CD4-positive, alpha-beta T cell (primary cell): ENCODE data around the gene MYO18A. TPM values are rescaled to one million over a fixed set of nuclear protein-coding genes. Genes with fewer than 3 reads are reported as not detected.

Source experiments
- ATAC-seq: fragments of 200-7000 bp; cut with Tn5 transposase; one replicate; pipeline ENCODE4 v1.10.0; 2022; ENCODE audit warnings: mild to moderate bottlenecking; ENCODE audit not compliant: poor library complexity
- CTCF ChIA-PET: fragments of 350-600 bp; sonication (Branson Sonifier 250); formaldehyde crosslinking; loops from one replicate; lab custom pipeline; 2021; ENCODE audit warnings: antibody characterized with exemption, inconsistent platforms; lab: Charles Lee
- POLR2A ChIA-PET: fragments of 350-600 bp; sonication (Branson Sonifier 250); formaldehyde crosslinking; loops from one replicate; lab custom pipeline; 2021; ENCODE audit warnings: antibody characterized with exemption, inconsistent platforms; lab: Charles Lee
- DNase-seq, 14 experiments: peaks; one replicate each; pipeline ENCODE4 v3.0.0-alpha.2; 2013 to 2020; ENCODE audit warnings: mixed read lengths in 2 of 14
- H3K27ac ChIP-seq, 2 donors: one replicate each; pipeline versions ENCODE4 v1.5.1 to v1.7.0; 2013; ENCODE audit warnings: low read length in 2 of 2, low read depth in 1 of 2, mild to moderate bottlenecking in 1 of 2
- H3K27me3 ChIP-seq, 2 experiments: 1 replicate in 1 of 2; 2 replicates in 1 of 2; pipeline versions ENCODE4 v1.6.1 to v1.7.0; 2013; ENCODE audit warnings: low read length in 2 of 2, control low read depth in 1 of 2, mild to moderate bottlenecking in 1 of 2, moderate library complexity in 1 of 2; ENCODE audit not compliant: insufficient read depth in 2 of 2, control insufficient read depth in 1 of 2
- H3K36me3 ChIP-seq: one replicate; pipeline ENCODE4 v1.6.1; 2013; ENCODE audit warnings: low read length, control low read depth; ENCODE audit not compliant: insufficient read depth
- H3K4me1 ChIP-seq: one replicate; pipeline ENCODE4 v1.6.1; 2013; ENCODE audit warnings: low read length, control low read depth; ENCODE audit not compliant: insufficient read depth
- H3K4me3 ChIP-seq: one replicate; pipeline ENCODE4 v1.5.1; 2013; ENCODE audit warnings: mild to moderate bottlenecking, low read length, moderate library complexity
- H3K9me3 ChIP-seq, 2 experiments: 1 replicate in 1 of 2; 2 replicates in 1 of 2; pipeline versions ENCODE4 v1.6.1 to v1.7.0; 2013; ENCODE audit warnings: low read length in 2 of 2, mild to moderate bottlenecking in 2 of 2, control low read depth in 1 of 2, moderate library complexity in 1 of 2; ENCODE audit not compliant: control insufficient read depth in 1 of 2, insufficient read depth in 1 of 2
- H3K27ac Mint-ChIP-seq: one replicate; pipeline ENCODE4 v1.8.0; 2020; ENCODE audit warnings: mixed read lengths
- H3K27me3 Mint-ChIP-seq: one replicate; pipeline ENCODE4 v1.8.0; 2021; ENCODE audit warnings: mixed read lengths
- H3K36me3 Mint-ChIP-seq: one replicate; pipeline ENCODE4 v1.8.0; 2021; ENCODE audit warnings: low read depth, mixed read lengths
- H3K4me1 Mint-ChIP-seq: one replicate; pipeline ENCODE4 v1.8.0; 2021; ENCODE audit warnings: low read depth, mixed read lengths
- H3K4me3 Mint-ChIP-seq: one replicate; pipeline ENCODE4 v1.8.0; 2020; ENCODE audit warnings: mild to moderate bottlenecking, mixed read lengths
- H3K9me3 Mint-ChIP-seq: one replicate; pipeline ENCODE4 v1.8.0; 2020; ENCODE audit warnings: mixed read lengths
- intact Hi-C, 2 experiments: fragments of 100-400 bp; cut with DNase I in 1 of 2; cut with micrococcal nuclease in 1 of 2; formaldehyde crosslinking; loops; one replicate each; pipeline versions ENCODE4 v1.15.1 to v1.9.0; 2023 to 2025; cut with DNase I, micrococcal nuclease
- total RNA-seq, 174 experiments: library from RNA in 2 of 174; stranded (reverse) in 2 of 174; gene quantifications; one replicate each; pipeline ENCODE4 v1.2.3 and lab custom pipeline; 2021 to 2026
- TF ChIP-seq, protein P1 (sequence below): fragments of 200-600 bp; IDR thresholded peaks from one replicate; pipeline ENCODE4 v1.8.0; 2022; ENCODE audit warnings: antibody characterized with exemption, mild to moderate bottlenecking

The MYO18A gene
- total RNA-seq, 2 experiments from 2014 or later: 87.0 to 90.1 TPM

DNA sequence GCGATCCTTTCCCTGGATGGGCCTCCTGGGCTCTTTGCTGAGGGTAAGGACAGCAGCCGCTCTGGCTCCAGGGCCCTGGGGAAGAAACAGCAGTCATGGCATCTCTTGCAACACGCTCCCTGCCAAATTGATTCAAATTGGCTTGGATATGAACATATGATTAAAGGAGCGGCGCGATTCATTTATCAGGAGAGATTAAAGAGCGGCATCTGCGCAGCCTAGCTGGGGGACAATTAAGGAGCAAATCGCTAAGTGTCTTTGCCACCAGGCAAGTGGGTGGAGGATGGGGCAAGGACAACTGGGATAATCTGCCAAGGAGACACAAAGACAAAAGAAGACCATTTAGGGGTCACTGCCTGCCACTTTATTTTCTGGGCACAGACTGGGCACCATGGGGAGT, 109.4 kb downstream of the MYO18A start:
- H3K27ac ChIP-seq: no peak overlapping the region

DNA sequence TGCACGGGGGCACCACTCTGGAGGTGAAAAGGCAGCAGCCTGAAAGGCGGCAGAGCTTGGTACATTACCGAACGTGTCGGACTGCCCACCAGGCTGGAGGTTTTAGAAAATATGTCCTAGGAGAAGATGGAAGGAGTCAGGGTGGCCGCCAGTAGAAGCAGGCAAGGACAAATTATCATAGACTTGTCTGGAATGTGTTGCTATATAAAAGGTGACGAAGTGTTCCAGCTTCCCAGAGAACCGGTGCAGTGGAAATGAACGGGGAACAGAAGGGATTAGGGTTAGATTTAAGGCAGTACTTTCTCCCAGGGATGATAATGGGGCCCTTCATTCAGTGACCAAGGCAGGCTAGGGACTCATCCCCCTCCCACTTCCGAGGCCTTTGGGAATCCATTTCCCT, 109.9 kb downstream of the MYO18A start:
- Histone ChIP-seq H3K9me3 (no peaks in the 10 kb centered on the region), H3K27me3 (no peaks in the 10 kb centered on the region), H3K27ac (no peak overlapping the region), H3K36me3 (no peaks in the 10 kb centered on the region), H3K4me1 (no peaks in the 10 kb centered on the region), H3K4me3 (no peak overlapping the region)
- POLR2A ChIA-PET: no interaction called here
- H3K9me3 Mint-ChIP-seq: no peaks in the 10 kb centered on the region
- TF ChIP-seq, protein P1, sequence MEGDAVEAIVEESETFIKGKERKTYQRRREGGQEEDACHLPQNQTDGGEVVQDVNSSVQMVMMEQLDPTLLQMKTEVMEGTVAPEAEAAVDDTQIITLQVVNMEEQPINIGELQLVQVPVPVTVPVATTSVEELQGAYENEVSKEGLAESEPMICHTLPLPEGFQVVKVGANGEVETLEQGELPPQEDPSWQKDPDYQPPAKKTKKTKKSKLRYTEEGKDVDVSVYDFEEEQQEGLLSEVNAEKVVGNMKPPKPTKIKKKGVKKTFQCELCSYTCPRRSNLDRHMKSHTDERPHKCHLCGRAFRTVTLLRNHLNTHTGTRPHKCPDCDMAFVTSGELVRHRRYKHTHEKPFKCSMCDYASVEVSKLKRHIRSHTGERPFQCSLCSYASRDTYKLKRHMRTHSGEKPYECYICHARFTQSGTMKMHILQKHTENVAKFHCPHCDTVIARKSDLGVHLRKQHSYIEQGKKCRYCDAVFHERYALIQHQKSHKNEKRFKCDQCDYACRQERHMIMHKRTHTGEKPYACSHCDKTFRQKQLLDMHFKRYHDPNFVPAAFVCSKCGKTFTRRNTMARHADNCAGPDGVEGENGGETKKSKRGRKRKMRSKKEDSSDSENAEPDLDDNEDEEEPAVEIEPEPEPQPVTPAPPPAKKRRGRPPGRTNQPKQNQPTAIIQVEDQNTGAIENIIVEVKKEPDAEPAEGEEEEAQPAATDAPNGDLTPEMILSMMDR: no peak
- H3K27me3 Mint-ChIP-seq: no peaks in the 10 kb centered on the region
- CTCF ChIA-PET: no interaction called here
- H3K27ac Mint-ChIP-seq: peak overlapping the region; percentile 18
- DNase-seq (no peak), ATAC-seq (no peak)
- no peaks in the 10 kb centered on the region for H3K4me1 Mint-ChIP-seq
- H3K36me3 Mint-ChIP-seq: no peaks in the 10 kb centered on the region
- intact Hi-C loops: no loop called here
- no peak overlapping the region for H3K4me3 Mint-ChIP-seq

More for the DNA sequence above, 109.4 kb downstream of the MYO18A start:
- no peaks in the 10 kb centered on the region for H3K4me1 Mint-ChIP-seq
- no peaks in the 10 kb centered on the region for H3K9me3 Mint-ChIP-seq
- H3K27ac Mint-ChIP-seq: no peak overlapping the region
- Histone ChIP-seq H3K4me1 (no peaks in the 10 kb centered on the region), H3K4me3 (no peak overlapping the region), H3K36me3 (peaks cover 2% of the 10 kb centered on the region), H3K9me3 (no peaks in the 10 kb centered on the region), H3K27me3 (no peaks in the 10 kb centered on the region)
- intact Hi-C loops: no loop called here
- ChIA-PET CTCF (no interaction called here), POLR2A (no interaction called here)
- no peak for ATAC-seq
- DNase-seq: no peak
- TF ChIP-seq, protein P1: no peak
- no peak overlapping the region for H3K4me3 Mint-ChIP-seq
- H3K27me3 Mint-ChIP-seq: no peaks in the 10 kb centered on the region
- peaks cover 2% of the 10 kb centered on the region for H3K36me3 Mint-ChIP-seq

DNA sequence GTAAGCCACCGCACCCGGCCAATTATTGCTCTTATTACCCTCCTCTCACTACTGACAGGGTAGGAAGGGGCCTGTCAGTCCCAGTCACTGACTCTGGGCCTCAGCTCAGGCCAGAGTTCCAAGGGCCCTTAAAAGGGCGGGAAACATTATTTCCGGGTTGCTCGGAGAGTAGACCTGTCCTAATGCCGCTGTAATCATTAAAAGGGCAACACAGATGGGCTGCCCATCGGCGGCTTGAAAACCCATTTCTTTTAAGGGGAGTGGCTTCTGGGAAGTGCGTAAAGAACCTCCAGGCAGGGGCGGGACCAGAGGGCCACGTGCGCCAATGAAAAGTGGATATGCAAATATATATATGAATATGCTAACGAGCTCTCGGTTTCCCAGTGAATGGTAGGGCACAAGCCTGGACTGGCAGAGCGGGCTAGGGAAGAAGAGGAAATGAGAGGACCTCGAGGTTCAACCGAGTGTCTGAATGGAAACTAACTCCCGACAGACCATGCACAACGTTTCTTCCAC, 110.6 kb downstream of the MYO18A start:
- CTCF ChIA-PET: no interaction called here
- intact Hi-C loops: no loop called here
- H3K4me1 ChIP-seq: no peaks in the 10 kb centered on the region
- H3K27ac ChIP-seq: no peak overlapping the region
- ATAC-seq (no peak), DNase-seq (no peak)
- no peaks in the 10 kb centered on the region for H3K9me3 Mint-ChIP-seq
- H3K36me3 Mint-ChIP-seq: no peaks in the 10 kb centered on the region
- H3K4me3 Mint-ChIP-seq: no peak overlapping the region
- H3K27ac Mint-ChIP-seq: no peak overlapping the region
- TF ChIP-seq, protein P1: no peak
- no peaks in the 10 kb centered on the region for H3K4me1 Mint-ChIP-seq
- no peaks in the 10 kb centered on the region for H3K27me3 Mint-ChIP-seq
- H3K36me3 ChIP-seq: no peaks in the 10 kb centered on the region
- H3K4me3 ChIP-seq: no peak overlapping the region
- POLR2A ChIA-PET: no interaction called here
- no peaks in the 10 kb centered on the region for H3K27me3 ChIP-seq
- no peaks in the 10 kb centered on the region for H3K9me3 ChIP-seq
